Activated CD8-positive, alpha-beta T cell treated with anti-CD3 and anti-CD28 coated beads for 36 hours (primary cell): Measurements from ENCODE around the gene DAZ1. TPM values are rescaled to one million over a fixed set of nuclear protein-coding genes. Genes with fewer than 3 reads are reported as not detected.
"Not testable (repeated sequence)": the region's sequence is repeated elsewhere in the genome, so short reads cannot be mapped to it uniquely, and the experiment has no call there.

Source experiments
- ATAC-seq: fragments of 200-7000 bp; cut with Tn5 transposase; one replicate; pipeline ENCODE4 v1.10.0; 2021; ENCODE audit warnings: mild to moderate bottlenecking, moderate library complexity
- CTCF ChIA-PET: fragments of 350-600 bp; sonication (Branson Sonifier 250); formaldehyde crosslinking; loops from one replicate; lab custom pipeline; 2021; ENCODE audit warnings: antibody characterized with exemption; lab: Charles Lee
- POLR2A ChIA-PET: fragments of 350-600 bp; sonication (Branson Sonifier 250); formaldehyde crosslinking; loops from one replicate; lab custom pipeline; 2021; ENCODE audit warnings: antibody characterized with exemption; lab: Charles Lee
- DNase-seq: peaks from one replicate; pipeline ENCODE4 v3.0.0-alpha.2; 2020
- H3K27ac Mint-ChIP-seq: one replicate; pipeline ENCODE4 v1.8.0; 2021; ENCODE audit warnings: mild to moderate bottlenecking, mixed read lengths
- H3K27me3 Mint-ChIP-seq: one replicate; pipeline ENCODE4 v1.8.0; 2021; ENCODE audit warnings: mixed read lengths
- H3K36me3 Mint-ChIP-seq: one replicate; pipeline ENCODE4 v1.8.0; 2021; ENCODE audit warnings: low read depth, mixed read lengths
- H3K4me1 Mint-ChIP-seq: one replicate; pipeline ENCODE4 v1.8.0; 2021; ENCODE audit warnings: low read depth, mixed read lengths
- H3K4me3 Mint-ChIP-seq: one replicate; pipeline ENCODE4 v1.8.0; 2021; ENCODE audit warnings: mild to moderate bottlenecking, moderate library complexity, mixed read lengths
- H3K9me3 Mint-ChIP-seq: one replicate; pipeline ENCODE4 v1.8.0; 2021; ENCODE audit warnings: mixed read lengths
- intact Hi-C: fragments of 100-400 bp; cut with micrococcal nuclease; formaldehyde crosslinking; loops from one replicate; pipeline ENCODE4 v1.10.0; 2022
- total RNA-seq, 2 experiments: library from RNA; stranded (reverse); gene quantifications; one replicate each; pipeline ENCODE4 v1.2.3, GENCODE V29; 2021

DAZ1 gene, protein sequence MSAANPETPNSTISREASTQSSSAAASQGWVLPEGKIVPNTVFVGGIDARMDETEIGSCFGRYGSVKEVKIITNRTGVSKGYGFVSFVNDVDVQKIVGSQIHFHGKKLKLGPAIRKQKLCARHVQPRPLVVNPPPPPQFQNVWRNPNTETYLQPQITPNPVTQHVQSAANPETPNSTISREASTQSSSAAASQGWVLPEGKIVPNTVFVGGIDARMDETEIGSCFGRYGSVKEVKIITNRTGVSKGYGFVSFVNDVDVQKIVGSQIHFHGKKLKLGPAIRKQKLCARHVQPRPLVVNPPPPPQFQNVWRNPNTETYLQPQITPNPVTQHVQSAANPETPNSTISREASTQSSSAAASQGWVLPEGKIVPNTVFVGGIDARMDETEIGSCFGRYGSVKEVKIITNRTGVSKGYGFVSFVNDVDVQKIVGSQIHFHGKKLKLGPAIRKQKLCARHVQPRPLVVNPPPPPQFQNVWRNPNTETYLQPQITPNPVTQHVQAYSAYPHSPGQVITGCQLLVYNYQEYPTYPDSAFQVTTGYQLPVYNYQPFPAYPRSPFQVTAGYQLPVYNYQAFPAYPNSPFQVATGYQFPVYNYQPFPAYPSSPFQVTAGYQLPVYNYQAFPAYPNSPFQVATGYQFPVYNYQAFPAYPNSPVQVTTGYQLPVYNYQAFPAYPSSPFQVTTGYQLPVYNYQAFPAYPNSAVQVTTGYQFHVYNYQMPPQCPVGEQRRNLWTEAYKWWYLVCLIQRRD
- not detected for total RNA-seq

DNA sequence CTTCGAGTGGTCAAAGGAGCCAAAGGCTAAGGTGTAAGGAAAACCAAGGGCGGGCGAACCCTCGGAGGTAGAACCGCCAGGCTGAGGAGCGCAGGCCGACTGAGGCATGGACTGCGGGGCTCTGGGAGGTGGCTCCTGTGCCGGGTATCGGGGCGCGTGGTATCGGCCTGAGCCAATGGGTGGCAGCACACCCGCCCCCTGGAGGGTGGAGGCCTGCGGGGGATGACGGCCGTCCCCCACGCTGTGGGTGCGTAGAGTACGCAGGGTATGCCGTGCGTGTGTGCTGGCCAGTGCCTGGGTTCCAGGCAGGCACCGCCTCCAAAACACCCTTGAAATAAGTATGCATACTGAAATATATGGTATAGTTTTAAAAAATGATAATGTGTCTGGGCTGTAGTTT, at the start of gene DAZ1:
DAZ1 (minus strand) TSS at position 101 of the 400 bp plus-strand sequence. CDS start 208 bp downstream, outside the sequence.
- CTCF ChIA-PET, H3K27ac Mint-ChIP-seq, DNase-seq, H3K36me3 Mint-ChIP-seq, H3K4me1 Mint-ChIP-seq, ATAC-seq, intact Hi-C loops, H3K9me3 Mint-ChIP-seq, H3K27me3 Mint-ChIP-seq, POLR2A ChIA-PET, H3K4me3 Mint-ChIP-seq: not testable (repeated sequence)

DNA sequence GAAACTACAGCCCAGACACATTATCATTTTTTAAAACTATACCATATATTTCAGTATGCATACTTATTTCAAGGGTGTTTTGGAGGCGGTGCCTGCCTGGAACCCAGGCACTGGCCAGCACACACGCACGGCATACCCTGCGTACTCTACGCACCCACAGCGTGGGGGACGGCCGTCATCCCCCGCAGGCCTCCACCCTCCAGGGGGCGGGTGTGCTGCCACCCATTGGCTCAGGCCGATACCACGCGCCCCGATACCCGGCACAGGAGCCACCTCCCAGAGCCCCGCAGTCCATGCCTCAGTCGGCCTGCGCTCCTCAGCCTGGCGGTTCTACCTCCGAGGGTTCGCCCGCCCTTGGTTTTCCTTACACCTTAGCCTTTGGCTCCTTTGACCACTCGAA, 20.4 kb upstream of the DAZ1 start, which contains the start of gene DAZ2:
DAZ2 (plus strand) TSS at position 301 of the 400 bp plus-strand sequence. CDS start 208 bp downstream, outside the sequence.
- ATAC-seq, intact Hi-C loops, H3K4me3 Mint-ChIP-seq, H3K4me1 Mint-ChIP-seq, POLR2A ChIA-PET, H3K36me3 Mint-ChIP-seq, H3K27ac Mint-ChIP-seq, CTCF ChIA-PET, H3K9me3 Mint-ChIP-seq, H3K27me3 Mint-ChIP-seq, DNase-seq: not testable (repeated sequence)

DNA sequence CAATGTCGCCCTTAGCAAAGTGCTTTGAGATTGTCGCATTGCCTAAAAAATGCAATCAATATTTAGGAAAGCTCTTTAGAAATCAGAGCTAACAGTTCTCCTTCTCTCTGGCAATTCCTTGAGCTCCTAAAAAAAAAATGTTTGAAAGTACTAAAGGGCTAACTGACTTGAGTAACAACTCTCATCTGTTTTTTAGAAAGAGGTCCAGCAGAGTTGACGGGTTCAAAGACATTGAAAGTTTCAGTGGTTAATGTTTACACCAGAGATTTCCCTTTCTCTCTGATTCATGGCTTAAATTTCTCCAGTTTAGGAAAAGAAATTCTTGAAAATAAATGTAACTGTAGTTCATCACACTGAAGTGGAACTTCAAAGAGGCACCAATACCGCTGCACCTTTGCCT, 11.9 kb upstream of the DAZ1 start:
- H3K36me3 Mint-ChIP-seq, H3K4me1 Mint-ChIP-seq, DNase-seq, H3K27me3 Mint-ChIP-seq, H3K9me3 Mint-ChIP-seq, CTCF ChIA-PET, H3K4me3 Mint-ChIP-seq, ATAC-seq, intact Hi-C loops, POLR2A ChIA-PET, H3K27ac Mint-ChIP-seq: not testable (repeated sequence)

DNA sequence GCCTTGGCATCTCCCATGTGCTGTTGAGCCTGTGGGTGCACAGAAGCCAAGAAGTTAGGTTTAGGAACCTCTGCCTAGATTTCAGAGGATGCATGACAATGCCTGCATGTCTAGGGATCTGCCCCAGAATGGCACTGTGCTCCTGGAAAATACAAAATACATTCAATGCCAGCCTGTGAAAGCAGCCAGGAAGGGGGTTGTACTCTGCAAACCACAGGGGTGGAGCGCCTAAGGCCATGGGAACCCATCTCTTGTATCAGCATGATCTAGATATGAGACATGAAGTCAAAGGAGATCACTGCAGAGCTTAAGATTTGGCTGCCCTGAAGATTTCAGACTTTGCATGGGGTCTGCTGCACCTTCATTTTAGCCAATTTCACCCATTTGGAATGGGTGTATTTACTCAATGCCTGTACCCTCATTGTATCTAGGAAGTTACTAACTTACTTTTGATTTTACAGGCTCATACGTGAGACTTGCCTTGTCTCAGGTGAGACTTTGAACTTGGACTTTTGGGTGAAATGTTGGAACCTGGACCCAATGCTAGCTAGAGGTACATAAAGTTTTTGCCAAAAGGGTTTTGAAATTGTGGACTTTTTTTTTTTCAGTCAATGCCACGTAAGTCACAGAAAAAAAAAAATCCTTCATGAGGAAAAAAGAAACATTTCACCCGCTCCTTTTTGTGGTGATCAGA, 11.1 kb upstream of the DAZ1 start:
- CTCF ChIA-PET, H3K27ac Mint-ChIP-seq, H3K9me3 Mint-ChIP-seq, ATAC-seq, H3K4me1 Mint-ChIP-seq, POLR2A ChIA-PET, H3K36me3 Mint-ChIP-seq, intact Hi-C loops, H3K27me3 Mint-ChIP-seq, DNase-seq, H3K4me3 Mint-ChIP-seq: not testable (repeated sequence)

DNA sequence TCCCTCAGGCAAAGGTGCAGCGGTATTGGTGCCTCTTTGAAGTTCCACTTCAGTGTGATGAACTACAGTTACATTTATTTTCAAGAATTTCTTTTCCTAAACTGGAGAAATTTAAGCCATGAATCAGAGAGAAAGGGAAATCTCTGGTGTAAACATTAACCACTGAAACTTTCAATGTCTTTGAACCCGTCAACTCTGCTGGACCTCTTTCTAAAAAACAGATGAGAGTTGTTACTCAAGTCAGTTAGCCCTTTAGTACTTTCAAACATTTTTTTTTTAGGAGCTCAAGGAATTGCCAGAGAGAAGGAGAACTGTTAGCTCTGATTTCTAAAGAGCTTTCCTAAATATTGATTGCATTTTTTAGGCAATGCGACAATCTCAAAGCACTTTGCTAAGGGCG, 8.6 kb upstream of the DAZ1 start:
- ATAC-seq, DNase-seq, H3K27me3 Mint-ChIP-seq, H3K27ac Mint-ChIP-seq, CTCF ChIA-PET, H3K9me3 Mint-ChIP-seq, POLR2A ChIA-PET, H3K4me3 Mint-ChIP-seq, H3K36me3 Mint-ChIP-seq, H3K4me1 Mint-ChIP-seq, intact Hi-C loops: not testable (repeated sequence)

Other genes starting within 250 kb of the DAZ1 start
- not detected for gene BPY2, start 214.7 kb downstream of the DAZ1 start, total RNA-seq
- gene DAZ2, start 20.5 kb upstream of the DAZ1 start, total RNA-seq: not detected